GM19463 (cell line): ENCODE measurements around the gene GAGE13.
A peak's percentile ranks its signal among the peaks of the same experiment; 100 is the strongest.
"Not testable (repeated sequence)": the region's sequence is repeated elsewhere in the genome, so short reads cannot be mapped to it uniquely, and the experiment has no call there.

Experiments used
- ATAC-seq: cut with Tn5 transposase; IDR thresholded peaks from one replicate; pipeline ENCODE4 v1.9.1; 2021; ENCODE audit warnings: mild to moderate bottlenecking, moderate library complexity; ENCODE audit not compliant: unreplicated experiment

GAGE13 gene, protein sequence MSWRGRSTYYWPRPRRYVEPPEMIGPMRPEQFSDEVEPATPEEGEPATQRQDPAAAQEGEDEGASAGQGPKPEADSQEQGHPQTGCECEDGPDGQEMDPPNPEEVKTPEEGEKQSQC

DNA sequence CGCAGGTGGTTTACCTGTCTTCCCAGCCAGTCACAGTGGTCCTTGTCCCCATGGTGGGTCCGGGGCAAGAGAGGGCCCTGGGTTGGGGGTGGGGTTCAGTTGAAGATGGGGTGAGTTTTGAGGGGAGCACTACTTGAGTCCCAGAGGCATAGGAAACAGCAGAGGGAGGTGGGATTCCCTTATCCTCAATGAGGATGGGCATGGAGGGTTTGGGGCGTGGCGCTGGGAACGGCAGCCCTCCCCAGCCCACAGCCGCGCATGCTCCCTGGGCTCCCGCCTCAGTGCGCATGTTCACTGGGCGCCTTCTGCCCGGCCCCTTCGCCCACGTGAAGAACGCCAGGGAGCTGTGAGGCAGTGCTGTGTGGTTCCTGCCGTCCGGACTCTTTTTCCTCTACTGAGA, at the start of gene GAGE13:
GAGE13 (plus strand) TSS at position 301 of the 400 bp plus-strand sequence. CDS start 1,156 bp downstream, outside the sequence.
- ATAC-seq = not testable (repeated sequence)

- ATAC-seq = no peak
Measured at GRCh38 chrX:49282647-49283011, 48.8 kb upstream of the GAGE13 start.

DNA sequence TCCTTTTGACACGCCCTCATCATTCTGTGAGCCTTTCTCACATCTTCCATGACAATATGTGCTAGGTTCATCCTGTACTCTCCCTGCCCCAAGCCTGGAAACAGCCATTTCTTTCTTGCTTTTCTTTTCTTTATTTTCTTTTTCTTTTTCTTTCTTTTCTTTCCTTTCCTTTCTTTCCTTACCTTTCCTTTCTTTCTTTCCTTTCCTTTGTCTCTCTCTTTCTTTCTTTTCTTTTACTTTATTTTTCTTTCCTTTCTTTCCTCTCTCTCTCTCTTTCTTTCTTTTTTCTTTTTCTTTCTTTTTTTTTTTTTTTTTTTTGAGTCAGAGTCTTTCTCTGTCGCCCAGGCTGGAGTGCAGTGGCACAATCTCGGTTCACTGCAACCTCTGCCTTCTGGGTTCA, 47.2 kb upstream of the GAGE13 start:
- no peak for ATAC-seq

GRCh38 chrX:49286136-49286535, 45.2 kb upstream of the GAGE13 start:
- ATAC-seq = no peak

- ATAC-seq = no peak
Measured at GRCh38 chrX:49286581-49286980, 44.8 kb upstream of the GAGE13 start.

DNA sequence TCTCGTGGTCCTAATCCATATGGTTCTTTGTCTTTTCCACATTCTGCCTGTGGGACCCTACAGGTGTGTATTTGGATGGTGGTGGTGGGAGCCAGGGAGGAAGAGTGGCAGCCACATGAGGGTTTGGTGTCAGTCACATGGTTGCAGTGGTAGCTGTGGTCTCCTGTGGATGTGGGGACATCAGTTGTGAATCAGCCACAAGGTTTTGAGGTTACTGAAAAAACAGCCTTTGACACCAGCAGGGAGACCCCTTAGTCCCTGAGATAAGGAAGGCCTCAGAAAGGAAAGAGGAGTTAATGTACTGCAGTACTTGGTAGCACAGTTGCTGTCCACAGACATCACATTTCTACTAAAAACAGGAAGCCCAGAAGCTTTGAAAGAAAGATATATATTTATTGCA, 43.7 kb upstream of the GAGE13 start:
- ATAC-seq = no peak

DNA sequence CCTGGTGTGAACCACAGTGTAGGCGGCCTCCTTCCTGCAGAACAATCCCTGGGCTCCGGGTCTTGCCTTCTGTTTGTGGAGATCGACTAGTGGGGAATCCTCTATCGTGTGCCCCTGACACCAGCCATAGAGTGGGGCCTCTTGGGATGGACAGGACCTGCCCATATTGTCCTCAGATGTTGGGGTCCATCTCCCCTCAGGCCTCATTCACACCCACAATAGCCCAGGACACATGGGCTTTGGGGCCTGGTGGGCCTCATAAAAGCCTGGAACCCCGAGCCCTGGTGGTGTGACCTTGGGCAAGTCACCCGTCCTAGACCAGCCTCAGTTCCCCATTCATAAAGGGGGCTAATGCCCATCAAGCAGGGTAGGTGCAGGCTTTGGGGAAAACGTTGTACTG, 41.2 kb upstream of the GAGE13 start:
- ATAC-seq = no peak

- peak; percentile 80 for ATAC-seq
Measured at GRCh38 chrX:49291615-49292337, 39.6 kb upstream of the GAGE13 start.

DNA sequence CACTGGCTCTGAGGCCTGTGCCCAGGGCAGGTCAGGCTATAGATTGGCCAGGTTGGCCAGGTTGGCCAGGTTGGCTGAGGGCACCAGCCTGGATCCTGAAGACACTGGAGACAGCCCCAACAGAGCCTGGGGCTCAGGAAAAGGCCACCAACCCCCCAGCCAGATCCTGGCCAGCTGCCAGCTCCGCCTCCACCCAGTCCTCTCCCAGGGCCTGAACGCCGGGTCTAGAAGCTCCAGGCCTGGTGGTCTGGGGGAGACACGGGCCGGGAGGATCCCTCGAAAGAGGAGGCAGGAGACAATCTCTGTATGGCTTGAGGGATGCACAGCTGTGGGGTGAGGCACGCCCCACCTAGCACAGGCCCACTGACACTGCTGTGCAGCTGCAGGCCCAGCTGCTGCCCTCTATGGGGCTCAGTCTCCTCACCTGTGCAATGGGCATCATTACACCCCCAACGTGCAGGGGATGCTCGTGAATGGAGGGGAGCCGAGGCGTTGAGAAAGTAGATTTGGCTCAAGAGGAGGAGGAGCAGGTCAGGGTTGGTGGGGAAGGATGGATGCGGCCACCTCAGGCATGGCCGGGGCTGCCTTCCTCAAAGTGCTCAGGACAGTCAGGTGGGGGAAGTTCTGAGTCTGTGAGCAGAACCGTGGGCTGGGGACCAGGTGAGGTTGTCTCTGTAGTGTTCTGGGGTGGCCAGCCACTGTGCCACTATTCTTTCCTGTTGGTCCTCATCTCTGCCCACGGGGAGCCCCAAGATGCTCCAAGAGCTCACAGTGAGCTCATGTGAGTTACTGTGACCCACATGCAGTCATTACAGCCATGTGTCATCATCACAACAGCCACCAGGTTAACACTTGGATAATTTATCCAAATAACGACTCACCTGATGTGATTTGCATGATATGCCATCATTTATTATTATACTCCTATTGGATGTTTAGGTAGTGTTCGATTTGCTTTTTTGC, 38.7 kb upstream of the GAGE13 start:
- ATAC-seq = peak; percentile 9

GRCh38 chrX:49299293-49299692, 32.1 kb upstream of the GAGE13 start:
- ATAC-seq = not testable (repeated sequence)

- ATAC-seq = no peak
Measured at GRCh38 chrX:49300703-49301102, 30.7 kb upstream of the GAGE13 start.

- no peak for ATAC-seq
Measured at GRCh38 chrX:49303346-49303745, 28.0 kb upstream of the GAGE13 start, which contains the start of gene GAGE10. TSS of gene GAGE10 (plus strand) at chrX:49303646. CDS start at chrX:49304860, 1,214 bp downstream.

- ATAC-seq = not testable (repeated sequence)
Measured at GRCh38 chrX:49307775-49308174, 23.6 kb upstream of the GAGE13 start.

- ATAC-seq = no peak
Measured at GRCh38 chrX:49308604-49309269, 22.6 kb upstream of the GAGE13 start.

DNA sequence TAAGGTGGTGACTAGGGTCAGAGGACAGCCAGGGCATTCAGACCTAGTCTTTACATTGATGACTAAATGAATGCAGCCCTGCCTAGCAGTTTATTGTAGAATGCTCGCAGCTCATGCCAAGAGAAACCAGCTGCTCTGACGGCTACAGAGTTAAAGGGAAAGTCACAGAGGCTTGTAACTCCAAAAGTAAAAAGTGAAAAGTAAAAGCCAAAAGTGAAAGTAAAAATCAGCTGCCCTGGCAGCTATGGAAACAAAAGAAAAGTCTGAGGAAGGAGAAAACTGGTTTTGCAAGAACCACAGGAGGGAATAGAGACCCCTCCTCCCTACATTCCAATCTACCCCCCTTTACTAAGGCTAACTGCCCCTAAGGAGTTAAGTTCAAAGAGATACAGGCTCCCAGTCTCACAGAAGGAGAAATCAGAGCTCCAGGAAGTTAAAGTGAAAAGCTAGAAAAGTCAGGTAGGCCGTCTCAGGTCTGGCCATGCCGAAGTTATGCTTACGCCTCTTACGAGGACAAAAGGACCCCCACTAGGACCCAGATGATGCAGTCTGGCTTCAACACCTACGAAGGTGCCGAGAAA, 21.9 kb upstream of the GAGE13 start:
- no peak for ATAC-seq

DNA sequence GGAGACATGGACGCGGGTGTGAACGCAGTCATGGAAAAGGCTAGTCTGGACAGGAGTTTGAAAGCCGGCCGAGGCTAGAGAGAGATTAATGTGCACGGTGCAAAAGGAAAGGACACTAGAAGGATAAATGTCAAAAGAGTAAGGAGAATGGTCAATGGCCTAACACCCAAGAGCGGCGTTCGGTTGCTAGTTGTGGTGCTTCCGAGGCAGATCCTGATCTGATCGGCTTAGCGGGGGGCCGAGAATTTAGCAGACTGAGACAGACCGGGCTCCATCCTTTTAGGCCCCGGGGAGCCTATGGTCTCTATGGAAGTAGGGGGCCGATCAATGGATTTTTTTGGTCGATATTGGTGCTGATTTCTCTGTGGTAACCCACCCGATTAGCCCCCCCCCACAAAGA, 21.0 kb upstream of the GAGE13 start:
- ATAC-seq = no peak

DNA sequence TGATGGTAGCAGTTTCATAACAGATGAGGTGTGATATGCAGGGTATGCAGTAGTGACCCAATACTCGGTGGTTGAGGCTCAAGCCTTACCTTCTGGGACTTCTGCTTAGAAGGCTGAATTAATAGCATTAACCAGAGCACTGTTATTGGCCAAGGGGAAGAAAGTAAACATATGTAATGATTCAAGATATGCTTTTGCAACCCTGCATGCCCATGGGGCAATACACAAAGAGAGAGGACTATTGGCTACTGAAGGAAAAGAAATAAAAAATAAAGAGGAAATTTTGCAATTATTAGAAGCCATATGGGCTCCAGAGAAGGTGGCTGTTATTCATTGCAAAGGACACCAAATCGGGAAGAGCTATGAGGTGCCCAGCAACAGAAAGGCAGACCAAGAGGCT, 19.2 kb upstream of the GAGE13 start:
- ATAC-seq = no peak

DNA sequence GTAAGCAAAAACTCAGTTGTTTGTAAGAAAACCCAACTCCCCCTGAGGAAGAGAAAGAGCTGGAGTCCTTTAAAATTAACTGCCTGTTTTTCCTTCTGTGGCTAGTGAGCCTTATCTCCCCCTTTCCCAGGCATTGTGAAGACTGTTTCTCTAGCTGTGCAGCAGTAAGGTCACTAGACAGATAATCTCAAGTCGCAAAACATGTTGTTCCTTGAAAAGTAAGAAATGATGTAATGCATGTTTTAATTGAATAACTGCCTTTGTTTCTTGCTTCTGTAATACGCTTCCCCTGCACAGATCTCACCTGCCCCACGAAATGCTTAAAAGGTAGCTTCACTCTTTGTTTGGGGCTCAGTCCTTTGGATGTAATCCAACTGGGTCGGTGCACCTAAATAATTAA, 15.3 kb upstream of the GAGE13 start:
- ATAC-seq = no peak

DNA sequence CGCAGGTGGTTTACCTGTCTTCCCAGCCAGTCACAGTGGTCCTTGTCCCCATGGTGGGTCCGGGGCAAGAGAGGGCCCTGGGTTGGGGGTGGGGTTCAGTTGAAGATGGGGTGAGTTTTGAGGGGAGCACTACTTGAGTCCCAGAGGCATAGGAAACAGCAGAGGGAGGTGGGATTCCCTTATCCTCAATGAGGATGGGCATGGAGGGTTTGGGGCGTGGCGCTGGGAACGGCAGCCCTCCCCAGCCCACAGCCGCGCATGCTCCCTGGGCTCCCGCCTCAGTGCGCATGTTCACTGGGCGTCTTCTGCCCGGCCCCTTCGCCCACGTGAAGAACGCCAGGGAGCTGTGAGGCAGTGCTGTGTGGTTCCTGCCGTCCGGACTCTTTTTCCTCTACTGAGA, 9.6 kb upstream of the GAGE13 start, which contains the start of gene GAGE12J:
GAGE12J (plus strand) TSS at position 301 of the 400 bp plus-strand sequence. CDS start 1,157 bp downstream, outside the sequence.
- not testable (repeated sequence) for ATAC-seq

DNA sequence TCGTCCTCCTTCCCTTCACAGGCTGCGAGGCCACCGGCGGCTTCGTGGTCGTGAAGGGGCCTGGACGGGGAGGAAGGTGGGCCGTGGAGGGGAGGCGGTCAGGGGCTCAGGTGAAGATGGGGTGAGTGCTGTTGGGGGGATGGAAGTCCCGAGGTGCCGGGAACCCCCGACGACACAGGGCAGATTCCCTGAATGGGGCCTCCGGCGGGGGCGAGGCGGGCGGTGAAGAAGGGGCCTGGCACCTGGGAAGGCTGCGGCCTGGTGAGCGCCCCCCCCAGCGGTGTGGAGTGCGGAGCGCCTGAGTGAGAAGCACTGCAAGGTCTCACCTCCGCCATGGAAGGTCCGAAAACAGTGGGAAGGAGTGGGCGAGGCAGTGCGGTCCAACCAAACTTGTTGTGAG, 9.1 kb upstream of the GAGE13 start:
- not testable (repeated sequence) for ATAC-seq
